Neural progenitor cell (in vitro differentiated cells): ENCODE data around the gene CRY1.

Source experiments
- CTCF ChIP-seq: fragments of 200-600 bp; sonication (generic); IDR thresholded peaks from 2 replicates; pipeline ENCODE4 v1.5.1; 2017; ENCODE audit warnings: antibody characterized with exemption, mild to moderate bottlenecking
- EZH2 ChIP-seq: fragments of 200-600 bp; sonication (generic); IDR thresholded peaks from 2 replicates; pipeline ENCODE4 v1.6.1; 2017; ENCODE audit warnings: antibody characterized with exemption, mild to moderate bottlenecking, moderate library complexity

GRCh38 chr12:106941481-106942156 is 151.7 kb downstream of the CRY1 start:
- TF ChIP-seq EZH2 (no peak), CTCF (no peak)
